Trophoblast cell (in vitro differentiated cells and primary cell): Measurements from ENCODE around the gene ZNF33B.
A peak's percentile ranks its signal among the peaks of the same experiment; 100 is the strongest.

Experiments
- DNase-seq, 2 donors: peaks; one replicate each; pipeline ENCODE4 v3.0.0-alpha.2; 2016
- H2AFZ ChIP-seq: 2 replicates; pipeline ENCODE4 v1.6.1; 2013; ENCODE audit warnings: low read length, moderate library complexity, mild to moderate bottlenecking; ENCODE audit not compliant: insufficient read depth, poor library complexity
- H2AK5ac ChIP-seq: 2 replicates; pipeline ENCODE4 v1.6.1; 2013; ENCODE audit warnings: mild to moderate bottlenecking, low read length
- H2BK120ac ChIP-seq: 2 replicates; pipeline ENCODE4 v1.6.1; 2013; ENCODE audit warnings: low read length, mild to moderate bottlenecking, moderate library complexity; ENCODE audit not compliant: insufficient read depth, poor library complexity
- H2BK12ac ChIP-seq: 2 replicates; pipeline ENCODE4 v1.6.1; 2013; ENCODE audit warnings: mild to moderate bottlenecking, low read length, moderate library complexity
- H2BK5ac ChIP-seq: 2 replicates; pipeline ENCODE4 v1.6.1; 2013; ENCODE audit warnings: low read length, low read depth, moderate library complexity, mild to moderate bottlenecking; ENCODE audit not compliant: poor library complexity
- H3K14ac ChIP-seq: 2 replicates; pipeline ENCODE4 v1.6.1; 2013; ENCODE audit warnings: mild to moderate bottlenecking, low read length
- H3K18ac ChIP-seq: 2 replicates; pipeline ENCODE4 v1.6.1; 2013; ENCODE audit warnings: mild to moderate bottlenecking, low read length
- H3K23ac ChIP-seq: 2 replicates; pipeline ENCODE4 v1.6.1; 2013; ENCODE audit warnings: low read length
- H3K27ac ChIP-seq: 2 replicates; pipeline ENCODE4 v1.5.1; 2013; ENCODE audit warnings: low read depth, mild to moderate bottlenecking, inconsistent platforms, low read length, moderate library complexity
- H3K27me3 ChIP-seq: 2 replicates; pipeline ENCODE4 v1.6.1; 2013; ENCODE audit warnings: inconsistent platforms, mild to moderate bottlenecking, low read length, moderate library complexity; ENCODE audit not compliant: insufficient read depth
- H3K36me3 ChIP-seq, 2 experiments: 1 replicate in 1 of 2; 2 replicates in 1 of 2; pipeline ENCODE4 v1.6.1; 2013; ENCODE audit warnings: low read length in 2 of 2, mild to moderate bottlenecking in 2 of 2, moderate library complexity in 1 of 2; ENCODE audit not compliant: insufficient read depth in 2 of 2, control insufficient read depth in 1 of 2
- H3K4ac ChIP-seq: 2 replicates; pipeline ENCODE4 v1.6.1; 2013; ENCODE audit warnings: low read depth, mild to moderate bottlenecking, low read length, moderate library complexity
- H3K4me1 ChIP-seq, 2 experiments: 1 replicate in 1 of 2; 2 replicates in 1 of 2; pipeline ENCODE4 v1.6.1; 2013; ENCODE audit warnings: low read length in 2 of 2, mild to moderate bottlenecking in 2 of 2, moderate library complexity in 1 of 2; ENCODE audit not compliant: insufficient read depth in 2 of 2, control insufficient read depth in 1 of 2
- H3K4me2 ChIP-seq: 2 replicates; pipeline ENCODE4 v1.6.1; 2013; ENCODE audit warnings: inconsistent platforms, mild to moderate bottlenecking, low read length, moderate library complexity
- H3K4me3 ChIP-seq: 2 replicates; pipeline ENCODE4 v1.5.1; 2013; ENCODE audit warnings: mild to moderate bottlenecking, low read depth, low read length, inconsistent platforms
- H3K79me1 ChIP-seq: one replicate; pipeline ENCODE4 v1.6.1; 2013; ENCODE audit warnings: low read length
- H3K79me2 ChIP-seq: 2 replicates; pipeline ENCODE4 v1.6.1; 2013; ENCODE audit warnings: low read length, mild to moderate bottlenecking; ENCODE audit not compliant: control insufficient read depth, insufficient read depth, poor library complexity
- H3K9ac ChIP-seq: 2 replicates; pipeline ENCODE4 v1.6.1; 2013; ENCODE audit warnings: mild to moderate bottlenecking, low read length
- H3K9me3 ChIP-seq: 2 replicates; pipeline ENCODE4 v1.6.1; 2013; ENCODE audit warnings: low read depth, mild to moderate bottlenecking, control low read depth, inconsistent platforms, low read length; ENCODE audit not compliant: insufficient read depth
- H4K12ac ChIP-seq: 2 replicates; pipeline ENCODE4 v1.6.1; 2013; ENCODE audit warnings: low read depth, mild to moderate bottlenecking, low read length, moderate library complexity
- H4K8ac ChIP-seq: 2 replicates; pipeline ENCODE4 v1.6.1; 2013; ENCODE audit warnings: low read depth, mild to moderate bottlenecking, low read length, moderate library complexity
- H4K91ac ChIP-seq: one replicate; pipeline ENCODE4 v1.6.1; 2013; ENCODE audit warnings: low read depth, mild to moderate bottlenecking, low read length, moderate library complexity
- whole genome bisulfite sequencing: extraction: QIAGEN DNeasy Blood & Tissue Kit; methylation state at CpG from one replicate; pipeline ENCODE4 v1.1.7; 2013; ENCODE audit warnings: missing lambda C conversion rate; ENCODE audit not compliant: insufficient read length, insufficient coverage; ENCODE audit errors: extremely low coverage; 5-methylcytosine and 5-hydroxymethylcytosine counted together

Gene ZNF33B

GRCh38 chr10:42635098-42635497 lies 3.3 kb downstream of the ZNF33B start:
- H3K27me3 ChIP-seq = no peaks in the 10 kb centered on the region
- no peak overlapping the region for H2AK5ac ChIP-seq
- H3K4me3 ChIP-seq = no peak overlapping the region
- H2BK12ac ChIP-seq = no peak overlapping the region
- H3K4ac ChIP-seq = no peak overlapping the region
- H3K79me2 ChIP-seq = peaks cover 6% of the 10 kb centered on the region
- H3K14ac ChIP-seq = no peak overlapping the region
- no CpG with 5 or more reads among the region's 4 CpGs for WGBS
- no peak overlapping the region for H3K18ac ChIP-seq
- no peak overlapping the region for H4K12ac ChIP-seq
- no peaks in the 10 kb centered on the region for H3K4me1 ChIP-seq
- H4K91ac ChIP-seq = no peak overlapping the region
- peaks cover 4 to 5% of the 10 kb centered on the region in 2 experiments for H3K36me3 ChIP-seq
- no peak overlapping the region for H3K23ac ChIP-seq
- no peak overlapping the region for H2BK5ac ChIP-seq
- H3K9me3 ChIP-seq = no peaks in the 10 kb centered on the region
- no peak overlapping the region for H3K4me2 ChIP-seq
- peaks cover 9% of the 10 kb centered on the region for H3K79me1 ChIP-seq
- H2BK120ac ChIP-seq = no peak overlapping the region
- H3K27ac ChIP-seq = no peak overlapping the region
- no peak overlapping the region for H4K8ac ChIP-seq
- no peak overlapping the region for H3K9ac ChIP-seq
- DNase-seq = no peak
- no peak overlapping the region for H2AFZ ChIP-seq

GRCh38 chr10:42632564-42632963 lies 5.8 kb downstream of the ZNF33B start:
- Histone ChIP-seq H3K79me2 (no peaks in the 10 kb centered on the region), H2AFZ (no peak overlapping the region), H3K9ac (no peak overlapping the region), H3K4me3 (no peak overlapping the region), H3K4me2 (no peak overlapping the region), H2BK12ac (no peak overlapping the region), H3K14ac (no peak overlapping the region), H3K79me1 (peaks cover under 1% of the 10 kb centered on the region), H3K23ac (no peak overlapping the region), H3K4ac (no peak overlapping the region), H3K27me3 (no peaks in the 10 kb centered on the region), H3K9me3 (no peaks in the 10 kb centered on the region), H3K36me3 (peaks cover 5 to 6% of the 10 kb centered on the region in 2 experiments), H3K27ac (no peak overlapping the region), H2BK120ac (no peak overlapping the region), H4K8ac (no peak overlapping the region), H3K18ac (no peak overlapping the region), H2BK5ac (no peak overlapping the region), H2AK5ac (no peak overlapping the region), H4K91ac (no peak overlapping the region), H3K4me1 (no peaks in the 10 kb centered on the region), H4K12ac (no peak overlapping the region)
- no peak for DNase-seq
- no CpG with 5 or more reads among the region's 3 CpGs for WGBS

- no peaks in the 10 kb centered on the region for H3K9me3 ChIP-seq
- no peak overlapping the region for H4K12ac ChIP-seq
- no peak overlapping the region for H2AK5ac ChIP-seq
- no peak overlapping the region for H2BK120ac ChIP-seq
- H3K4me1 ChIP-seq = no peaks in the 10 kb centered on the region
- H3K79me1 ChIP-seq = no peaks in the 10 kb centered on the region
- H3K79me2 ChIP-seq = no peaks in the 10 kb centered on the region
- H3K4ac ChIP-seq = no peak overlapping the region
- no peak for DNase-seq
- H4K91ac ChIP-seq = no peak overlapping the region
- H2BK12ac ChIP-seq = no peak overlapping the region
- no peak overlapping the region for H2AFZ ChIP-seq
- H3K14ac ChIP-seq = no peak overlapping the region
- no peak overlapping the region for H3K4me3 ChIP-seq
- H3K27ac ChIP-seq = no peak overlapping the region
- no peak overlapping the region for H2BK5ac ChIP-seq
- H3K23ac ChIP-seq = no peak overlapping the region
- H3K27me3 ChIP-seq = no peaks in the 10 kb centered on the region
- H3K9ac ChIP-seq = no peak overlapping the region
- no peak overlapping the region for H4K8ac ChIP-seq
- no CpG with 5 or more reads among the region's 1 CpG for WGBS
- no peak overlapping the region for H3K18ac ChIP-seq
- no peak overlapping the region for H3K4me2 ChIP-seq
- H3K36me3 ChIP-seq = peaks cover 6 to 8% of the 10 kb centered on the region in 2 experiments
Measured at GRCh38 chr10:42630537-42631134, 7.7 kb downstream of the ZNF33B start.

GRCh38 chr10:42623929-42624328 lies 14.4 kb downstream of the ZNF33B start:
- Histone ChIP-seq H3K79me1 (no peaks in the 10 kb centered on the region), H3K79me2 (no peaks in the 10 kb centered on the region), H2BK120ac (no peak overlapping the region), H4K8ac (no peak overlapping the region), H3K4me2 (no peak overlapping the region), H3K36me3 (peaks cover 8% of the 10 kb centered on the region in 2 experiments), H2BK5ac (no peak overlapping the region), H3K4me1 (no peaks in the 10 kb centered on the region), H3K4ac (no peak overlapping the region), H4K12ac (no peak overlapping the region), H2AK5ac (no peak overlapping the region), H3K18ac (no peak overlapping the region), H3K27ac (no peak overlapping the region), H3K4me3 (no peak overlapping the region), H3K14ac (no peak overlapping the region), H2BK12ac (no peak overlapping the region), H3K27me3 (no peaks in the 10 kb centered on the region), H3K23ac (no peak overlapping the region), H3K9ac (no peak overlapping the region), H3K9me3 (no peaks in the 10 kb centered on the region), H4K91ac (no peak overlapping the region), H2AFZ (no peak overlapping the region)
- DNase-seq = peak in 1 of 2 donors; percentile 52
- no CpG with 5 or more reads among the region's 4 CpGs for WGBS
